Suprapubic skin (tissue), 4 donors: ENCODE measurements around the gene MCU. TPM values are rescaled to one million over a fixed set of nuclear protein-coding genes. Genes with fewer than 3 reads are reported as not detected.
A peak's percentile ranks its signal among the peaks of the same experiment; 100 is the strongest.

Experiments
- DNase-seq, 2 donors: peaks; one replicate each; pipeline ENCODE4 v3.0.0-alpha.2; 2019; ENCODE audit warnings: low spot score in 2 of 2
- H3K27ac ChIP-seq: fragments of 200-600 bp; sonication (generic); one replicate; pipeline ENCODE4 v1.5.1; 2019
- H3K27me3 ChIP-seq: fragments of 200-600 bp; sonication (generic); one replicate; pipeline ENCODE4 v1.5.1; 2019
- H3K36me3 ChIP-seq: fragments of 200-600 bp; sonication (generic); one replicate; pipeline ENCODE4 v1.5.1; 2019
- H3K4me1 ChIP-seq: fragments of 200-600 bp; sonication (generic); one replicate; pipeline ENCODE4 v1.5.1; 2019
- H3K4me3 ChIP-seq: fragments of 200-600 bp; sonication (generic); one replicate; pipeline ENCODE4 v1.5.1; 2019; ENCODE audit warnings: mild to moderate bottlenecking
- H3K9me3 ChIP-seq: fragments of 200-600 bp; sonication (generic); one replicate; pipeline ENCODE4 v1.5.1; 2019
- EP300 ChIP-seq: sonication (generic); formaldehyde crosslinking; IDR thresholded peaks from one replicate; pipeline ENCODE4 v1.6.1; 2017; ENCODE audit warnings: antibody characterized with exemption
- POLR2A ChIP-seq, 2 donors: fragments of 450-650 bp; IDR thresholded peaks; one replicate each; pipeline ENCODE4 v1.6.1; 2017; ENCODE audit warnings: antibody characterized with exemption in 2 of 2, mild to moderate bottlenecking in 2 of 2, moderate library complexity in 2 of 2
- POLR2AphosphoS5 ChIP-seq, 3 donors: sonication (generic); formaldehyde crosslinking; IDR thresholded peaks; one replicate each; pipeline ENCODE4 v1.6.1; 2017; ENCODE audit warnings: antibody characterized with exemption in 3 of 3
- WGBS: methylation state at CpG from one replicate; pipeline ENCODE4 v1.1.5; 2018; 5-methylcytosine and 5-hydroxymethylcytosine counted together
- total RNA-seq, 4 donors: library from RNA; depleted of rRNA; stranded (reverse); fragments of >200 nt; gene quantifications; one replicate each; pipeline ENCODE4 v1.1.0, GENCODE V29; 2016
- TF ChIP-seq, protein P1 (sequence below), 2 donors: fragments of 200-600 bp in 1 of 2; fragments of 450-650 bp in 1 of 2; sonication (generic) in 1 of 2; IDR thresholded peaks; one replicate each; pipeline ENCODE4 v1.5.1; 2016 to 2019; ENCODE audit warnings: antibody characterized with exemption in 2 of 2, mild to moderate bottlenecking in 1 of 2, moderate library complexity in 1 of 2

Gene MCU
- total RNA-seq, 4 donors from 2014 or later = 28.3 to 31.7 (median 29.7) TPM

DNA sequence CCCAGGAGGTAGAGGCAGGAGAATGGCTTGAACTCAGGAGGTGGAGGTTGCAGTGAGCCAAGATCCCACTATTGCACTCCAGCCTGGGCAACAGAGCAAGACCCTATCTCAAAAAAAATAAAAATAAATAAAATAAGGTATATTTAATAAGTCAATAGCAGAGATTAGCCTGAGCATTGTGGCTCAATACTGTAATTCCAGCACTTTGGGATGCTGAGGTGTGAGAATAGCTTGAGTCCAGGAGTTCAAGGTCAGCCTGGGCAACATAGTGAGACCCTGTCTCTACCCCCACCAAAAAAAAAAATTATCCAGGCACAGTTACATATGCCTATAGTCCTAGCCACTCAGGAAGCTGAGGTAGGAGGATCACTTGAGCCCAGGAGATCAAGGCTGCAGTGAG, 163.2 kb downstream of the MCU start:
- no peaks in the 10 kb centered on the region for H3K27me3 ChIP-seq
- no peaks in the 10 kb centered on the region for H3K36me3 ChIP-seq
- no peaks in the 10 kb centered on the region for H3K9me3 ChIP-seq
- H3K4me3 ChIP-seq = no peak overlapping the region
- no peak for DNase-seq
- H3K27ac ChIP-seq = no peak overlapping the region
- TF ChIP-seq POLR2A (IDR thresholded peaks at IDR 0.05) (no peak), POLR2AphosphoS5 (IDR thresholded peaks at IDR 0.05) (no peak), EP300 (no peak)
- TF ChIP-seq, protein P1, sequence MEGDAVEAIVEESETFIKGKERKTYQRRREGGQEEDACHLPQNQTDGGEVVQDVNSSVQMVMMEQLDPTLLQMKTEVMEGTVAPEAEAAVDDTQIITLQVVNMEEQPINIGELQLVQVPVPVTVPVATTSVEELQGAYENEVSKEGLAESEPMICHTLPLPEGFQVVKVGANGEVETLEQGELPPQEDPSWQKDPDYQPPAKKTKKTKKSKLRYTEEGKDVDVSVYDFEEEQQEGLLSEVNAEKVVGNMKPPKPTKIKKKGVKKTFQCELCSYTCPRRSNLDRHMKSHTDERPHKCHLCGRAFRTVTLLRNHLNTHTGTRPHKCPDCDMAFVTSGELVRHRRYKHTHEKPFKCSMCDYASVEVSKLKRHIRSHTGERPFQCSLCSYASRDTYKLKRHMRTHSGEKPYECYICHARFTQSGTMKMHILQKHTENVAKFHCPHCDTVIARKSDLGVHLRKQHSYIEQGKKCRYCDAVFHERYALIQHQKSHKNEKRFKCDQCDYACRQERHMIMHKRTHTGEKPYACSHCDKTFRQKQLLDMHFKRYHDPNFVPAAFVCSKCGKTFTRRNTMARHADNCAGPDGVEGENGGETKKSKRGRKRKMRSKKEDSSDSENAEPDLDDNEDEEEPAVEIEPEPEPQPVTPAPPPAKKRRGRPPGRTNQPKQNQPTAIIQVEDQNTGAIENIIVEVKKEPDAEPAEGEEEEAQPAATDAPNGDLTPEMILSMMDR (IDR thresholded peaks at IDR 0.05) = no peak
- H3K4me1 ChIP-seq = no peaks in the 10 kb centered on the region

DNA sequence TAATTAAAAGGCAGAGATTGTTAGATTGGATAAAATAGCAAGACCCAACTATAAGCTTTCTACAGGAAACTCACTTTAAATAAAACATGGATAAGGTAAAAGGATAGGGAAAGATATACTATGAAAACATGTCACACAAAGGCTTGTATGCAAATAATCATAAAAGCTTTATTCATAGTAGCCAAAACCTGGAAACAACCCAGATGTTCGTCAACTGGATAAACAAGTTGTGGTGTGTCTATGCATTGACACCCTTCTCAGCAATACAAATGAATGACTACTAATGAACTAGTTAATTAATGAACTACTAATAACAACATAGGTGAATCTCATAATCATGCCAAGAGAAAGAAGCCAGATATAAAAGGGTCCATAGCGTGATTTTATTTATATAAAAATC, 163.8 kb downstream of the MCU start:
- no peak for DNase-seq
- 70% methylated on average over 2 of the region's 2 CpGs for WGBS
- no peak for TF ChIP-seq POLR2A (IDR thresholded peaks at IDR 0.05)
- no peak for TF ChIP-seq EP300
- TF ChIP-seq, protein P1 (IDR thresholded peaks at IDR 0.05) = no peak
- Histone ChIP-seq H3K4me1 (no peaks in the 10 kb centered on the region), H3K27ac (no peak overlapping the region), H3K4me3 (no peak overlapping the region), H3K9me3 (no peaks in the 10 kb centered on the region), H3K36me3 (peaks cover 7% of the 10 kb centered on the region), H3K27me3 (no peaks in the 10 kb centered on the region)

DNA sequence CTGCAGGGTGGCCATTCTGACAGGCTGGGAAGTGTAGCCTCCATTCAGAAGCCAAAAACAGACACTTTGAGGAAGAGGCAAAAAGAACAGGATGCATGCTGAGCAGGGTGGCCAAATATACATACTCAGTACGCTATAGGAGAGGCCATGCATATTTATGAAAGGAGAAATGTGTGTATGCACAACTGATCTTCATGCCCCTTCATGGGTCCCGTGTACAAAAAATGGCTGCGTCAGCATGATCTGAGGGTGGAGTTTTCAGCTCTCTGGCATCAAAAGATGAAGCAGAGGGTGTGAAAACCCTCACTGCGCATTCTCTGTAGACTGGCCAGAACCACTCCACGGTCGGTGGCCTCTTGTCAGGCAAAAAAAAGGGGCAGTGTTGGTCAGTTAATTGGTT, 166.1 kb downstream of the MCU start:
- 96% methylated on average over 6 of the region's 6 CpGs for WGBS
- no peak for DNase-seq
- TF ChIP-seq, protein P1 (IDR thresholded peaks at IDR 0.05) = no peak
- no peak for TF ChIP-seq POLR2A (IDR thresholded peaks at IDR 0.05)
- no peak for TF ChIP-seq EP300
- no peak for TF ChIP-seq POLR2AphosphoS5 (IDR thresholded peaks at IDR 0.05)
- Histone ChIP-seq H3K4me3 (no peak overlapping the region), H3K4me1 (no peaks in the 10 kb centered on the region), H3K36me3 (peaks cover 14% of the 10 kb centered on the region), H3K27me3 (no peaks in the 10 kb centered on the region), H3K9me3 (no peaks in the 10 kb centered on the region), H3K27ac (no peak overlapping the region)

DNA sequence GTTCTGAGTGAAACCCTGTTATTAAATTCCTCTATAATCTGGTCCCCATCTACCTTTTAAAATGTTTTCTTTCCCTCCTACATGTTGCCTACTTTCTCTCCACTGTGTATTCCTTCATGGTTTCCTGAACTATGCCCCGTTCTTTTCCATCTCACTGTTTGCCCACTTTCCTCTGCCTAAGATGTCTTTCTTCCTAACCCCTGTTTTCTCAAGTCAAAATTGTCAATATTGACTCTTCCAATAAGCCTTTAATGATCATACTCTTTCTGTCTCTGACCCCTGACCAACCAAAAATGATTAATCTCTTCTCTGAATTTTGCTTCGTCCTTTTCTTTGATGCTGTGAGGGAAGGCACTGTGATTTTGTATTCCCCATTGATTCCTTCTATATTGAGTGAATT, 171.0 kb downstream of the MCU start:
- no peaks in the 10 kb centered on the region for H3K4me1 ChIP-seq
- H3K27ac ChIP-seq = no peak overlapping the region
- 95% methylated on average over 2 of the region's 2 CpGs for WGBS
- DNase-seq = no peak
- H3K36me3 ChIP-seq = peaks cover 19% of the 10 kb centered on the region
- no peaks in the 10 kb centered on the region for H3K9me3 ChIP-seq
- no peak overlapping the region for H3K4me3 ChIP-seq
- TF ChIP-seq, protein P1 (IDR thresholded peaks at IDR 0.05) = no peak
- TF ChIP-seq EP300 (no peak), POLR2AphosphoS5 (IDR thresholded peaks at IDR 0.05) (no peak), POLR2A (IDR thresholded peaks at IDR 0.05) (no peak)
- H3K27me3 ChIP-seq = no peaks in the 10 kb centered on the region

DNA sequence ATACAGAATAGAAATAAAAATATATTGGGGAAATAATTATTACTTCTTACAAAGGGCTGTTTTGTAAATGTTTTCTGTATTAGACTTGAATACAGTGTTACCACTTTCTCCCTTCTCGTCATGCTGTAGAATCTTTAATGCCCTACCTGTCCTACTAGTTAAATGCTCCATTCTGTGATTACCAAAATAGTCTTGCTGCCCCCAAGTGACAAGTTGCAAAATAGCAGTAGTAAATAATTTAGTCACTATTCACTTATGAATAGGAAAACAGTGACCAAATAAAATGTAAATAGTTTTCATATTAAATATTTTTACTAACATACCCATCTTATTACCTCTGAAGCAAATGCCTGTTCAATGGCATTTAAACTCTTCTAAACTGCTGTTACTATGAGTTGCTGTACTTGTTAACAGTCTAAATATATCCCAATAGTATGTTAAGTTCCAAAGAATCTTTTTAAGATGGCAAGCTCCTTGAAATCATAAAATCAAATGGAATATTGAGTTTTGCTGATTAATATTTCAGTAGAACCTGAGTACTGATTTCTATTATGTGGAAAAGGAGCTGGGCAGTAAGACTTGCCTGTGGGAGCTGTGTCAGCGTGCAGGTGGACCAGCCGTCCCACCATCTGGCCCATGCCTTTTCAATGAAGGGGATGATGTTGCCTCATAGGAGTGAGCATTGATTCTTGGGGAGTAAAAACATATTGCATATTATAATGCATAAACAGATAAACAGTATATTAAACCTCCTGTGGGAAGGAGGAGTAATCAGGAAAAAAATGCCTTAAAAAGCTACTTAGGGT, 183.5 kb downstream of the MCU start:
- H3K27me3 ChIP-seq = no peaks in the 10 kb centered on the region
- H3K36me3 ChIP-seq = peaks cover 18% of the 10 kb centered on the region
- no peaks in the 10 kb centered on the region for H3K9me3 ChIP-seq
- no peak overlapping the region for H3K27ac ChIP-seq
- no peak for DNase-seq
- TF ChIP-seq EP300 (no peak), POLR2AphosphoS5 (IDR thresholded peaks at IDR 0.05) (no peak), POLR2A (IDR thresholded peaks at IDR 0.05) (no peak)
- TF ChIP-seq, protein P1 (IDR thresholded peaks at IDR 0.05) = peak in 1 of 2 donors; percentile 12
- WGBS = 76% methylated on average over 3 of the region's 3 CpGs
- no peak overlapping the region for H3K4me3 ChIP-seq
- H3K4me1 ChIP-seq = no peaks in the 10 kb centered on the region
